Tibial nerve (tissue), 4 donors: Measurements from ENCODE around the gene RARA. TPM values are rescaled to one million over a fixed set of nuclear protein-coding genes. Genes with fewer than 3 reads are reported as not detected.
"Not testable (repeated sequence)": the region's sequence is repeated elsewhere in the genome, so short reads cannot be mapped to it uniquely, and the experiment has no call there.

Source experiments
- DNase-seq, 2 donors: peaks; one replicate each; pipeline ENCODE4 v3.0.0-alpha.2; 2019; ENCODE audit warnings: low spot score in 2 of 2
- H3K27ac ChIP-seq, 4 donors: fragments of 200-600 bp; sonication (generic) in 3 of 4; one replicate each; pipeline ENCODE4 v1.5.1; 2017 to 2019; ENCODE audit warnings: mild to moderate bottlenecking in 1 of 4
- H3K27me3 ChIP-seq, 2 donors: fragments of 200-600 bp; sonication (generic) in 1 of 2; one replicate each; pipeline versions ENCODE4 v1.5.1 to v1.6.0; 2017 to 2019
- H3K36me3 ChIP-seq, 3 donors: fragments of 200-600 bp; sonication (generic); one replicate each; pipeline ENCODE4 v1.5.1; 2018 to 2019
- H3K4me1 ChIP-seq, 4 donors: fragments of 200-600 bp; sonication (generic) in 3 of 4; one replicate each; pipeline ENCODE4 v1.5.1; 2017 to 2019
- H3K4me3 ChIP-seq, 4 donors: fragments of 200-600 bp; sonication (generic) in 3 of 4; one replicate each; pipeline ENCODE4 v1.5.1; 2017 to 2019; ENCODE audit warnings: mild to moderate bottlenecking in 1 of 4, moderate library complexity in 1 of 4
- H3K9me3 ChIP-seq, 4 donors: fragments of 200-600 bp; sonication (generic) in 3 of 4; one replicate each; pipeline ENCODE4 v1.5.1; 2017 to 2019
- EP300 ChIP-seq, 2 donors: sonication (generic); formaldehyde crosslinking; IDR thresholded peaks; one replicate each; pipeline ENCODE4 v1.6.1; 2017; ENCODE audit warnings: antibody characterized with exemption in 2 of 2, mild to moderate bottlenecking in 1 of 2
- POLR2A ChIP-seq, 2 donors: fragments of 450-650 bp; IDR thresholded peaks; one replicate each; pipeline ENCODE4 v1.6.1; 2017; ENCODE audit warnings: antibody characterized with exemption in 2 of 2, mild to moderate bottlenecking in 2 of 2, moderate library complexity in 2 of 2
- WGBS, 2 donors: methylation state at CpG; one replicate each; pipeline ENCODE4 v1.1.5; 2018; 5-methylcytosine and 5-hydroxymethylcytosine counted together
- total RNA-seq, 4 donors: library from RNA; depleted of rRNA; stranded (reverse); fragments of >200 nt; gene quantifications; one replicate each; pipeline ENCODE4 v1.1.0, GENCODE V29; 2016
- TF ChIP-seq, protein P1 (sequence below), 5 experiments: fragments of 200-600 bp in 3 of 5; fragments of 450-650 bp in 2 of 5; sonication (generic) in 3 of 5; IDR thresholded peaks; one replicate each; pipeline ENCODE4 v1.5.1; 2016 to 2019; ENCODE audit warnings: antibody characterized with exemption in 5 of 5, mild to moderate bottlenecking in 3 of 5, moderate library complexity in 2 of 5

RARA gene
- total RNA-seq, 4 donors from 2014 or later: 28.9 to 58.2 (median 46.4) TPM

DNA sequence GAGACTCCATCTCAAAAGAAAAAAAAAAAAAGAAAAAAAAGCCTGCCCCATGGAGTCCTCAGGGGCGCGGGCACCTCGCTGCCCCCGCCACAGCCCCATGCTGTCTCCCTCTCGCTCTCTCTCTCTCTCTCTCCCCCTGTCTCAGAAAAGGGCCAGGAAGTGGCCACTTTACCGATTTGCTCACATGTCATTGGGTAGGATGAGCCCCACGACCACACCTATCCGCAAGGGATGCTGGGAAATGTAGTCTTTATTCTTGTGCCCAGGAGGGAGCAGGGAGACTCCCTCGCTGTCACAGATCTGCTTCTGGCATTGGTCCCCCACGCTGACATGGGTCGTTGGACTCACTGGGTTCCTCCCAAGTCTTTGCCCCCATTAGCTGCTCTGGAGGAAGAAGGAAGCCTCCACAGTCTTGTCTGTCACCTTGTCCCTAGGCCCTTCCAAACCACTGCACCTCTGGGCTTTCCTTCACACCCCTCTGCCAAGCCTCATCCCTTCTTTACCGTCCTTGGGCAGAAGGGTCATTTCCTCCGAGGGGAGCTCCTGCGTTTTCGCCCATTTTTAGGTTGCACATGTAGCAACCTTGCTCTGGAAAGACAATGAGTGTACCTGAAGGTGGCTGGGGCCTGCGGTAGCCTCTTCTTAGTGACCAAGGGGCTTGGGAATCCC, 62.4 kb downstream of the RARA start:
- Histone ChIP-seq H3K9me3 (no peaks in the 10 kb centered on the region), H3K27me3 (no peaks in the 10 kb centered on the region), H3K36me3 (no peaks in the 10 kb centered on the region), H3K27ac (no peak overlapping the region), H3K4me1 (no peaks in the 10 kb centered on the region), H3K4me3 (no peak overlapping the region)
- 84 to 89% methylated on average over 16 of the region's 16 CpGs for WGBS, 2 donors
- TF ChIP-seq EP300 (IDR thresholded peaks at IDR 0.05) (no peak), POLR2A (IDR thresholded peaks at IDR 0.05) (no peak)
- no peak for DNase-seq

GRCh38 chr17:40372031-40372430, 63.1 kb downstream of the RARA start:
- TF ChIP-seq, protein P1, sequence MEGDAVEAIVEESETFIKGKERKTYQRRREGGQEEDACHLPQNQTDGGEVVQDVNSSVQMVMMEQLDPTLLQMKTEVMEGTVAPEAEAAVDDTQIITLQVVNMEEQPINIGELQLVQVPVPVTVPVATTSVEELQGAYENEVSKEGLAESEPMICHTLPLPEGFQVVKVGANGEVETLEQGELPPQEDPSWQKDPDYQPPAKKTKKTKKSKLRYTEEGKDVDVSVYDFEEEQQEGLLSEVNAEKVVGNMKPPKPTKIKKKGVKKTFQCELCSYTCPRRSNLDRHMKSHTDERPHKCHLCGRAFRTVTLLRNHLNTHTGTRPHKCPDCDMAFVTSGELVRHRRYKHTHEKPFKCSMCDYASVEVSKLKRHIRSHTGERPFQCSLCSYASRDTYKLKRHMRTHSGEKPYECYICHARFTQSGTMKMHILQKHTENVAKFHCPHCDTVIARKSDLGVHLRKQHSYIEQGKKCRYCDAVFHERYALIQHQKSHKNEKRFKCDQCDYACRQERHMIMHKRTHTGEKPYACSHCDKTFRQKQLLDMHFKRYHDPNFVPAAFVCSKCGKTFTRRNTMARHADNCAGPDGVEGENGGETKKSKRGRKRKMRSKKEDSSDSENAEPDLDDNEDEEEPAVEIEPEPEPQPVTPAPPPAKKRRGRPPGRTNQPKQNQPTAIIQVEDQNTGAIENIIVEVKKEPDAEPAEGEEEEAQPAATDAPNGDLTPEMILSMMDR (IDR thresholded peaks at IDR 0.05): no peak
- no peak for TF ChIP-seq POLR2A (IDR thresholded peaks at IDR 0.05)
- no peak for TF ChIP-seq EP300 (IDR thresholded peaks at IDR 0.05)

GRCh38 chr17:40372644-40373043, 63.7 kb downstream of the RARA start:
- DNase-seq, H3K4me1 ChIP-seq, H3K4me3 ChIP-seq, H3K9me3 ChIP-seq, H3K27me3 ChIP-seq, H3K27ac ChIP-seq, H3K36me3 ChIP-seq: not testable (repeated sequence)
- 54 to 61% methylated on average over 4 of the region's 4 CpGs for WGBS, 2 donors

More at GRCh38 chr17:40372031-40372430, 63.1 kb downstream of the RARA start:
- H3K4me1 ChIP-seq: no peaks in the 10 kb centered on the region
- DNase-seq: no peak
- WGBS, 2 donors: 91 to 92% methylated on average over 2 of the region's 2 CpGs
- no peaks in the 10 kb centered on the region for H3K36me3 ChIP-seq
- no peak overlapping the region for H3K27ac ChIP-seq
- no peaks in the 10 kb centered on the region for H3K27me3 ChIP-seq
- H3K4me3 ChIP-seq: no peak overlapping the region
- no peaks in the 10 kb centered on the region for H3K9me3 ChIP-seq

- no peak for DNase-seq
- Histone ChIP-seq H3K4me1 (no peaks in the 10 kb centered on the region), H3K27ac (no peak overlapping the region), H3K9me3 (no peaks in the 10 kb centered on the region), H3K27me3 (no peaks in the 10 kb centered on the region), H3K4me3 (no peak overlapping the region), H3K36me3 (no peaks in the 10 kb centered on the region)
- TF ChIP-seq, protein P1 (IDR thresholded peaks at IDR 0.05): no peak
- TF ChIP-seq POLR2A (IDR thresholded peaks at IDR 0.05): no peak
- TF ChIP-seq EP300 (IDR thresholded peaks at IDR 0.05): no peak
- WGBS, 2 donors: 76 to 79% methylated on average over 4 of the region's 4 CpGs
Measured at GRCh38 chr17:40373324-40373723, 64.3 kb downstream of the RARA start.

DNA sequence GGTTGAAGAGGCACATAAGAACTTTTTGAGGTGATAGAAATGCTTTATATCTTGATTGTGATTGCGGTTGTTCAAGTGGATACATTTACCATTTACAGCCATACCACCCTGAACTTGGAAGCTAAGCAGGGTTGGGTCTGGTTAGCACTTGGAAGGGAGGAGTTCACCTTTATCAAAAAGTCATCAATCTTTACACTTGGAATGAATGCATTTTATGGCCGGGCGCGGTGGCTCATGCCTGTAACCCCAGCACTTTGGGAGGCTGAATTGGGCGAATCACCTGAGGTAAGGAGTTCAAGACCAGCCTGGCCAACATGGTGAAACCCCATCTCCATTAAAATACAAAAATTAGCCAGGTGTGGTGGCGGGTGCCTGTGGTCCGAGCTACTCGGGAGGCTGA, 65.0 kb downstream of the RARA start:
- 91 to 94% methylated on average over 8 of the region's 8 CpGs for WGBS, 2 donors
- H3K27ac ChIP-seq: no peak overlapping the region

DNA sequence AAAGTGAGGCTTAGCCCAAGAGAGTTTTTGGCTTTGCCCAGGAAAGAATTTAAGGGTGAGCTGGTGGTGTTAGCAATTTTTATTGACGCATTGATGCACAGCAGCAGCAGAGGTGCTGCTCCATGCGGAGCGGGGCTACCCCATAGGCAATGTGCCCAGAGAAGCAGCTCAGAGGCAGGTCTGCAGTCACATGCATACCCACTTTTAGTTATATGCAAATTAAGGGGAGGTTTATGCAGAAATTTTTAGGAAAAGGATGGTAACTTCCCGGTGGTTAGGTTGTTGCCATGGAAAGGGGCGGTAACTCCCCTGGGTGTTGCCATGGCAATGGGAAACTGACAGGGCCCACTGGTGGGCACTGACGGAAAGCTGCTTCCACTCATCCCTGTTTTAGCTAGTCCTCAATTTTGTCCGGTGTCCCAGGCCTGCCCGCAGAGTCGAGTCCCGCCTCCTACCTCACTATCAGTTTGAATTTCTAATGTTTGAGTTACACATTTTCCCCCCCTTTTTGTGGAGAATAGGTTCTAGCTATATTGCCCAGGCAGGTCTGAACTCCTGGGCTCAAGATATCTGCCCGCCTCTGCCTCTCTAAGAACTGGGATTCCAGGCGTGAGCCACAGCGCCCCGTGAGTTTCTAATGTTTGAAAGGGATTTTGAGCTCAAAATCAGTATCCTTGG, 66.0 kb downstream of the RARA start:
- no peak overlapping the region for H3K4me3 ChIP-seq
- TF ChIP-seq, protein P1 (IDR thresholded peaks at IDR 0.05): no peak
- TF ChIP-seq POLR2A (IDR thresholded peaks at IDR 0.05): no peak
- TF ChIP-seq EP300 (IDR thresholded peaks at IDR 0.05): no peak
- no peaks in the 10 kb centered on the region for H3K9me3 ChIP-seq
- no peaks in the 10 kb centered on the region for H3K4me1 ChIP-seq
- no peaks in the 10 kb centered on the region for H3K27me3 ChIP-seq
- DNase-seq: no peak
- no peak overlapping the region for H3K27ac ChIP-seq
- no peaks in the 10 kb centered on the region for H3K36me3 ChIP-seq
- 79 to 88% methylated on average over 14 of the region's 14 CpGs for WGBS, 2 donors

More for the DNA sequence above, 65.0 kb downstream of the RARA start:
- DNase-seq: no peak
- no peaks in the 10 kb centered on the region for H3K36me3 ChIP-seq
- no peaks in the 10 kb centered on the region for H3K4me1 ChIP-seq
- TF ChIP-seq POLR2A (IDR thresholded peaks at IDR 0.05) (no peak), EP300 (IDR thresholded peaks at IDR 0.05) (no peak)
- TF ChIP-seq, protein P1 (IDR thresholded peaks at IDR 0.05): no peak
- H3K4me3 ChIP-seq: no peak overlapping the region
- H3K9me3 ChIP-seq: no peaks in the 10 kb centered on the region
- no peaks in the 10 kb centered on the region for H3K27me3 ChIP-seq

DNA sequence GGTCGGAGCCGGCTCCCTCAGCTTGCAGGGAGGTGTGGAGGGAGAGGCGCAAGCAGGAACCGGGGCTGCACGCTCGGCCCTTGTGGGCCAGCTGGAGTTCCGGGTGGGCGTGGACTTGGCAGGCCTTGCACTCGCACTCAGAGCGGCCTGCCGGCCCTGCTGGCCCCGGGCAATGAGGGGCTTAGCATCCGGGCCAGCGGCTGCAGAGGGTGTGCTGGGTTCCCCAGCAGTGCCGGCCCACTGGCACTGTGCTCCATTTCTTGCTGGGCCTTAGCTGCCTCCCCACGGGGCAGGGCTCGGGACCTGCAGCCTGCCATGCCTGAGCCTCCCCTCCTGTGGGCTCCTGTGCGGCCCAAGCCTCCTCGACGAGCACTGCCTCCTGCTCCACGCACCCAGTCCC, 66.8 kb downstream of the RARA start:
- H3K4me3 ChIP-seq: not testable (repeated sequence)

GRCh38 chr17:40376541-40376940, 67.6 kb downstream of the RARA start:
- not testable (repeated sequence) for H3K27ac ChIP-seq, H3K4me1 ChIP-seq, DNase-seq, H3K9me3 ChIP-seq, H3K27me3 ChIP-seq, H3K4me3 ChIP-seq, H3K36me3 ChIP-seq
- 72 to 77% methylated on average over 6 of the region's 6 CpGs for WGBS, 2 donors

More for the DNA sequence above, 66.8 kb downstream of the RARA start:
- not testable (repeated sequence) for H3K36me3 ChIP-seq, H3K4me1 ChIP-seq, DNase-seq, H3K27ac ChIP-seq, H3K27me3 ChIP-seq, H3K9me3 ChIP-seq
- 72 to 73% methylated on average over 3 to 14 of the region's 21 CpGs for WGBS, 2 donors
